Stimulated activated effector memory CD8-positive, alpha-beta T cell treated with anti-CD3 and anti-CD28 coated beads, Interleukin-12 subunit alpha, Interleukin-12 subunit beta, amount 100 ng/mL, for 72 hours (primary cell): ENCODE data around the gene JAKMIP1.

ENCODE experiments used
- ATAC-seq: fragments of 150-1000 bp; cut with Tn5 transposase; 2 replicates; pipeline ENCODE4 v1.10.0; 2021
- DNase-seq, 2 donors: peaks; one replicate each; pipeline ENCODE4 v3.0.0; 2021 to 2022; ENCODE audit warnings: low spot score in 2 of 2
- H3K27ac Mint-ChIP-seq: one replicate; pipeline ENCODE4 v1.8.0; 2022; ENCODE audit warnings: mild to moderate bottlenecking, mixed read lengths
- H3K36me3 Mint-ChIP-seq: one replicate; pipeline ENCODE4 v1.8.0; 2022; ENCODE audit warnings: mild to moderate bottlenecking, mixed read lengths
- H3K4me1 Mint-ChIP-seq: one replicate; pipeline ENCODE4 v1.8.0; 2022; ENCODE audit warnings: mixed read lengths
- H3K4me3 Mint-ChIP-seq: one replicate; pipeline ENCODE4 v1.8.0; 2022; ENCODE audit warnings: mild to moderate bottlenecking, mixed read lengths
- H3K9me3 Mint-ChIP-seq: one replicate; pipeline ENCODE4 v1.8.0; 2022; ENCODE audit warnings: mixed read lengths

The JAKMIP1 gene

GRCh38 chr4:6232836-6233785 is 32.8 kb upstream of the JAKMIP1 start:
- no peak overlapping the region for H3K27ac Mint-ChIP-seq

GRCh38 chr4:6231663-6232165 is 31.4 kb upstream of the JAKMIP1 start:
- ATAC-seq = no peak
- Mint-ChIP-seq H3K36me3 (no peaks in the 10 kb centered on the region), H3K27ac (no peak overlapping the region), H3K9me3 (no peaks in the 10 kb centered on the region), H3K4me3 (no peak overlapping the region), H3K4me1 (peaks cover 9% of the 10 kb centered on the region)
- no peak for DNase-seq

More at GRCh38 chr4:6232836-6233785, 32.8 kb upstream of the JAKMIP1 start:
- no peak overlapping the region for H3K4me3 Mint-ChIP-seq
- DNase-seq (no peak), ATAC-seq (no peak)
- H3K36me3 Mint-ChIP-seq = no peaks in the 10 kb centered on the region
- peaks cover 9% of the 10 kb centered on the region for H3K4me1 Mint-ChIP-seq
- no peaks in the 10 kb centered on the region for H3K9me3 Mint-ChIP-seq

- Mint-ChIP-seq H3K4me3 (no peak overlapping the region), H3K27ac (no peak overlapping the region), H3K4me1 (peaks cover 9% of the 10 kb centered on the region), H3K9me3 (no peaks in the 10 kb centered on the region), H3K36me3 (no peaks in the 10 kb centered on the region)
- ATAC-seq = no peak
- DNase-seq = no peak
Observed at GRCh38 chr4:6230827-6231662, 30.7 kb upstream of the JAKMIP1 start.

- no peak for ATAC-seq
- Mint-ChIP-seq H3K4me3 (no peak overlapping the region), H3K36me3 (no peaks in the 10 kb centered on the region), H3K4me1 (peaks cover 9% of the 10 kb centered on the region), H3K9me3 (no peaks in the 10 kb centered on the region), H3K27ac (no peak overlapping the region)
- no peak for DNase-seq
Observed at GRCh38 chr4:6230502-6230785, 30.1 kb upstream of the JAKMIP1 start.

GRCh38 chr4:6229671-6230501 is 29.5 kb upstream of the JAKMIP1 start:
- H3K9me3 Mint-ChIP-seq = no peaks in the 10 kb centered on the region
- no peak overlapping the region for H3K4me3 Mint-ChIP-seq
- H3K36me3 Mint-ChIP-seq = no peaks in the 10 kb centered on the region
- no peak for DNase-seq
- no peak overlapping the region for H3K27ac Mint-ChIP-seq
- ATAC-seq = no peak
- H3K4me1 Mint-ChIP-seq = peaks cover 9% of the 10 kb centered on the region

GRCh38 chr4:6229095-6229494 is 28.7 kb upstream of the JAKMIP1 start:
- DNase-seq (no peak), ATAC-seq (no peak)
- H3K4me1 Mint-ChIP-seq = peaks cover 9% of the 10 kb centered on the region
- no peaks in the 10 kb centered on the region for H3K9me3 Mint-ChIP-seq
- no peak overlapping the region for H3K4me3 Mint-ChIP-seq
- H3K27ac Mint-ChIP-seq = peak overlapping the region; percentile 43
- H3K36me3 Mint-ChIP-seq = no peaks in the 10 kb centered on the region

GRCh38 chr4:6228158-6229067 is 28.1 kb upstream of the JAKMIP1 start:
- peaks cover 9% of the 10 kb centered on the region for H3K4me1 Mint-ChIP-seq
- DNase-seq = no peak
- peak; percentile 52 for ATAC-seq
- no peaks in the 10 kb centered on the region for H3K36me3 Mint-ChIP-seq
- H3K4me3 Mint-ChIP-seq = no peak overlapping the region
- H3K9me3 Mint-ChIP-seq = no peaks in the 10 kb centered on the region
- peak overlapping the region; percentile 43 for H3K27ac Mint-ChIP-seq

GRCh38 chr4:6227412-6228157 is 27.2 kb upstream of the JAKMIP1 start:
- H3K9me3 Mint-ChIP-seq = no peaks in the 10 kb centered on the region
- peaks cover 9% of the 10 kb centered on the region for H3K4me1 Mint-ChIP-seq
- no peak for DNase-seq
- no peak overlapping the region for H3K4me3 Mint-ChIP-seq
- H3K27ac Mint-ChIP-seq = no peak overlapping the region
- no peaks in the 10 kb centered on the region for H3K36me3 Mint-ChIP-seq
- no peak for ATAC-seq

GRCh38 chr4:6226506-6226905 is 26.2 kb upstream of the JAKMIP1 start:
- no peak overlapping the region for H3K27ac Mint-ChIP-seq
- H3K4me1 Mint-ChIP-seq = peaks cover 9% of the 10 kb centered on the region
- no peak overlapping the region for H3K4me3 Mint-ChIP-seq
- DNase-seq = no peak
- ATAC-seq = no peak
- H3K9me3 Mint-ChIP-seq = no peaks in the 10 kb centered on the region
- H3K36me3 Mint-ChIP-seq = no peaks in the 10 kb centered on the region

- Mint-ChIP-seq H3K4me3 (no peak overlapping the region), H3K4me1 (peaks cover 9% of the 10 kb centered on the region), H3K36me3 (no peaks in the 10 kb centered on the region), H3K27ac (no peak overlapping the region), H3K9me3 (no peaks in the 10 kb centered on the region)
- ATAC-seq (no peak), DNase-seq (no peak)
Observed at GRCh38 chr4:6225469-6225868, 25.1 kb upstream of the JAKMIP1 start.

- Mint-ChIP-seq H3K4me3 (no peak overlapping the region), H3K27ac (no peak overlapping the region), H3K9me3 (no peaks in the 10 kb centered on the region), H3K4me1 (peaks cover 9% of the 10 kb centered on the region), H3K36me3 (no peaks in the 10 kb centered on the region)
- ATAC-seq (no peak), DNase-seq (no peak)
Observed at GRCh38 chr4:6224735-6225134, 24.4 kb upstream of the JAKMIP1 start.

- no peak for ATAC-seq
Observed at GRCh38 chr4:6222761-6223292, 22.5 kb upstream of the JAKMIP1 start.

GRCh38 chr4:6221851-6222760 is 21.8 kb upstream of the JAKMIP1 start:
- Mint-ChIP-seq H3K36me3 (no peaks in the 10 kb centered on the region), H3K4me1 (no peaks in the 10 kb centered on the region), H3K27ac (no peak overlapping the region), H3K4me3 (peak overlapping the region; percentile 35), H3K9me3 (no peaks in the 10 kb centered on the region)
- peak; percentile 49 to 78 for DNase-seq
- peak; percentile 83 for ATAC-seq

More at GRCh38 chr4:6222761-6223292, 22.5 kb upstream of the JAKMIP1 start:
- Mint-ChIP-seq H3K36me3 (no peaks in the 10 kb centered on the region), H3K27ac (no peak overlapping the region), H3K4me3 (no peak overlapping the region), H3K9me3 (no peaks in the 10 kb centered on the region), H3K4me1 (no peaks in the 10 kb centered on the region)
- DNase-seq = no peak
